WTC11 (cell line): Measurements from ENCODE around the gene TEX51.

Experiments used
- CREB1 ChIP-seq: sonication (generic); formaldehyde crosslinking; IDR thresholded peaks from 2 replicates; pipeline ENCODE4 v1.8.0; 2023; ENCODE audit warnings: mild to moderate bottlenecking, missing genetic modification reagents
- E2F4 ChIP-seq: sonication (generic); formaldehyde crosslinking; IDR thresholded peaks from 2 replicates; pipeline ENCODE4 v1.8.1; 2022; ENCODE audit warnings: low read depth, mild to moderate bottlenecking, moderate library complexity, missing genetic modification reagents, borderline replicate concordance
- JUN ChIP-seq: sonication (generic); formaldehyde crosslinking; IDR thresholded peaks from 2 replicates; pipeline ENCODE4 v1.8.0; 2023; ENCODE audit warnings: mild to moderate bottlenecking, missing genetic modification reagents
- PREB ChIP-seq: sonication (generic); formaldehyde crosslinking; IDR thresholded peaks from 2 replicates; pipeline ENCODE4 v1.8.1; 2022; ENCODE audit warnings: mild to moderate bottlenecking, missing genetic modification reagents, moderate library complexity, borderline replicate concordance
- TF ChIP-seq, protein P1 (sequence below): fragments of 200-600 bp; IDR thresholded peaks from 2 replicates; pipeline ENCODE4 v1.8.0; 2022; ENCODE audit warnings: antibody characterized with exemption

GRCh38 chr2:126947103-126947429, 48.4 kb downstream of the TEX51 start:
- TF ChIP-seq, protein P1, sequence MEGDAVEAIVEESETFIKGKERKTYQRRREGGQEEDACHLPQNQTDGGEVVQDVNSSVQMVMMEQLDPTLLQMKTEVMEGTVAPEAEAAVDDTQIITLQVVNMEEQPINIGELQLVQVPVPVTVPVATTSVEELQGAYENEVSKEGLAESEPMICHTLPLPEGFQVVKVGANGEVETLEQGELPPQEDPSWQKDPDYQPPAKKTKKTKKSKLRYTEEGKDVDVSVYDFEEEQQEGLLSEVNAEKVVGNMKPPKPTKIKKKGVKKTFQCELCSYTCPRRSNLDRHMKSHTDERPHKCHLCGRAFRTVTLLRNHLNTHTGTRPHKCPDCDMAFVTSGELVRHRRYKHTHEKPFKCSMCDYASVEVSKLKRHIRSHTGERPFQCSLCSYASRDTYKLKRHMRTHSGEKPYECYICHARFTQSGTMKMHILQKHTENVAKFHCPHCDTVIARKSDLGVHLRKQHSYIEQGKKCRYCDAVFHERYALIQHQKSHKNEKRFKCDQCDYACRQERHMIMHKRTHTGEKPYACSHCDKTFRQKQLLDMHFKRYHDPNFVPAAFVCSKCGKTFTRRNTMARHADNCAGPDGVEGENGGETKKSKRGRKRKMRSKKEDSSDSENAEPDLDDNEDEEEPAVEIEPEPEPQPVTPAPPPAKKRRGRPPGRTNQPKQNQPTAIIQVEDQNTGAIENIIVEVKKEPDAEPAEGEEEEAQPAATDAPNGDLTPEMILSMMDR: no peak
- TF ChIP-seq E2F4 (CRISPR knock-in tag): no peak
- no peak for TF ChIP-seq JUN
- TF ChIP-seq CREB1 (CRISPR knock-in tag): no peak
- TF ChIP-seq PREB (CRISPR knock-in tag): no peak
